NK-92 (cell line): Measurements from ENCODE around the gene CHMP1A.
"Not testable (repeated sequence)": the region's sequence is repeated elsewhere in the genome, so short reads cannot be mapped to it uniquely, and the experiment has no call there.

Experiments
- DNase-seq: peaks from one replicate; lab custom pipeline; 2025; ENCODE audit not compliant: unreplicated experiment; lab: John Stamatoyannopoulos, UW

Gene CHMP1A

DNA sequence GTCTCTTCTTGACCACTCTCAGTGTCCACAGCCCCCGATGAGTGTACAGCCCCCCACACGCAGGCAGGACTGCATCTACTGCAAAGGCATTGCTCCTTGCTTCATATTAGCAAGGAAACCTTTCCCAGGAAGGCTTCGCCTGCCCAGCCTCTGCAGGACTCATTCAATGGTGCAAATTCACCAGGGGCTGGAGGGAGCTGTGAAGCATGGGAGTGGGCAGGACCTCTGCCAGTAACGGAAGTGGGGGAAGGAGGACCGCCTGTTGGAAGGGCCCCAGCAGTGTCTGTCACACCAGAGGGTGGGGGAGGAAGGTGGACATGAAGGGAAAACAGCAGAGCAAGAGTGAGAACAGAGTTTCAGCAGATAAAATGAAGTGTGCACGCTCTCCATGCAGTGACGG is 2.6 kb upstream of the CHMP1A start:
- DNase-seq: no peak

DNA sequence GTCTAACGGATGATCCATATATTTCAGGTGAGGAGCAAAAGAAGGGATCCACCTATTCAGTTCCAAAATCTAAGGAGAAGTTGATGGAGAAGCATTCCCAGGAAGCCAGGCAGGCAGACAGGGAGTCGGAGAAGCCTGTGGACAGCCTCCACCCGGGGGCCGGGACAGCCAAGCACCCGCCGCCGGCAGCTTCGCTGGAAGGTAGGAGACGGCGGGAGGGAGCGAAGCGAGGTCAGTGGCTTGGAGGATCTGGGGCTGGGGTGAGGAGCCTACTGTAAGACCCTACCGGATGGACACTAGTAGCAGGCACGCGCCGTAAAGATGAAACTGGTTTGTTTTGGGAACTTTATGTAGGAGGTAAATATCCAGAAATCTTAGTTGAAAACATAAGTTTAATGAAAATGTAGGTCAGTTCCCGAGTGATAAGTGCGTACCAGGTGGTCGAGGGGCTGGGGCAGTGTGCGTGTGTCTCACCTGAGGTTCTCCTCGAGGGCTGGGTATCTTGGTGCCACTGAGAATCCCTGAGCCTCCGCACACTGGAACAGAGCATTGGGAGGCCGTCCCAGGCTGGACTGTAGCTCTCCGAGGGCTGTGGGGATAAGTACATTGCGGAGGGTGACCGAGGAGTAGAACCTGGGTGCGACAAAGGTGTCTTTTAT is 842 bp upstream of the CHMP1A start:
- DNase-seq: no peak

DNA sequence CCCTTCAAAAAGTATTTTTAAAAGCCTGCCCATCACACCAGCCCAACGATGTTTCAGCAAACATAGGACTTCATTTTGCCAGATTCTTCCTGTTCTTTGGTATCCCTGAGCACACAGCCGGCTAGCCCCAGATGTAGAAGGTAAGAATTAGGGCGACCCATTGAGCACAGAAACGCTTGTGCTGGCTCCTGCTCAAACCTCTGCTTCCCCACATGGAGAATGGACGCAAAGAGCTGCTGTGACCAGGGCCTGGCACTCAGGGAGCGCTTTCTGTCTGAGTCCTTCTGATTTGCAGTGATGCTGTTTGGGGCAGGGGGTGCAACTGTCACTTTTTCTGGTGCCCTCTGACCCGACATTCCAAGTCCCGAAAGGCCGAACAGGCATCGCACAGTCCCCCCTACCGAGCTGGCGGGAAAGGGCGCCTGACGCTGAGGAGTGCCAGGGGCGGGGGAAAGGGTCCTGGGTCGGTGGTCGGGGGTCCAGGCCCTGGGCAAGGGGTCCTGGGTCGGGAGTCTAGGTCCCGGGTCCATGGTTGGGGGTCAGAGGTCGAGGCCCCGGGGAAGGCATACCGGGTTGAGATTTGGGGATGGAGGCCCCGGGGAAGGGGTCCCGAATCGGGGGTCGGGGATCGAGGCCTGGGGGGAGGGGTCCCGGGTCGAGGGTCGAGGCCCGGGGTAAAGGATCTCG is 930 bp downstream of the CHMP1A start:
- no peak for DNase-seq

DNA sequence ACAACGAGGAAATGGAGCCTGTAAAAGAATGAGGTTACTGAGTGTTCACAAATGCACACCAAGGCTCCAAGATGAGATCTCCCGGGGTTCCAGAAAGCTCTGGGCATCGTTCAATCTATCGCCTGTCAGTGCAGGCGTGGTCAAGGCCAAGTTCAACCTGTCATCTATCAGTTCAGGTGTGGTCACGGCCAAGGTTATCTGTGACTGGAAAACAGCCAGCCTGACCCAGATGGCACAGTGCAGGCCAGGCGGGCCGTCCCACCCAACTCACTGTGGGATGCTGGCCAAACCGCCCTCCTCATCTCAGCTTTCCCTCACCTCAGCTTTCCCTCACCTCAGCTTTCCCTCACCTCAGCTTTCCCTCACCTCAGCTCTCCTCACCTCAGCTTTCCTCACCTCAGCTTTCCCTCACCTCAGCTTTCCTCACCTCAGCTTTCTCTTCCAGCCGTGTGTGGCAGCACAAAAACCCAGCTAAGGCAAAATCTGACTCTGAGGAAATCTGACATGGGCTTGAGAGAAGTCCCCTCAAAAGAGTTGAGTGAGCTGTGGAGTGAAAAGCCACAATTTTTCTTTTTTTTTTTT is 2.4 kb downstream of the CHMP1A start:
- DNase-seq: no peak

DNA sequence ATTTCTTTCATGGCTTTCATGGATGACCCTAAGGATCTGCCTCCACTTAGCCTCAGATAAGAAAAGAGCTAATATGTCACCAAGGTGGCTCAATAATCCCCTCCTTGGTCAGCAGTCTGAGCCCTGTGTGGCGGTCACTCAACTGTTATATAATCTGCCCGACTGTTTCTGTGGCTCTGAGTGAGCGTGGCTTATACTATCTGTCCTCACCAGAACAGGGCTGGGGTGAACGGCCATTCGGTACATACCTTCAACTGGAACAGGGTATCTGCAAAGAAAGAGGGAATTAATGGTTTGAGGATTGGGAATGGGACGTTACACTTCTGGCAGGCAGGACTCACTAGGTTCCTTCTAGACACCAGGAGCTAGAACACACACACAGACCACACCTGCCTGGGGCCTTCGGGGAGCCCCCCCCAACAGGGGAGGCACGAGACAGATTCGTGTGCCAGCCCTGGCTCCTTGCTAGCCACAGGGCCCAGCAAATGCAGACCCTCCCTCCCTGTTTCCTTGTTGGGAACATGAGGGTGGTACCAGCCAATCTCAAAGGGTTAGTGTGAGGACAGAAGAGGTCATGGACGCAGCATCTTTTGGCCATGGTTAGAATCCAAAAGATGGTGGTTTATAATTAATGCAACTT is 3.7 kb downstream of the CHMP1A start:
- no peak for DNase-seq

DNA sequence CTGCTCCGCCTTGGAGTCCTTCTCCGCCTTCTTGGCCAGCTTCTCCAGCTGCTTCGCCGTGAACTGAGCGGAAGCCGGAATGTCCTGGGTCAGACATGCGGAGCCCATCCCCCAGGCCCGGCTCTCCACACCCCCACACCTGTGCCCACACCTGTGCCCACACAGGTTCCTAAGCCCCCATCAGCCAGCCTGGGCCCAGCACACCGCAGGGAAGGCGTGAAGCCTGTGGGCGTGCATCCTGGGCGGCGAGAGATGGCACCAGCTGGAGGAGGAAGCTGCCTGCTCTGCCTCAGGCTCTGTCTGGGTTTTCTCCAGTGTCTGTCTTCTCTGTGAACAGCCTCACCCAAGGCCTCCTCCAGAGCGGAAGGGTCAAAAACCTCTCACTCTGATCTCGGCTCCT is 5.9 kb downstream of the CHMP1A start:
- DNase-seq: no peak

DNA sequence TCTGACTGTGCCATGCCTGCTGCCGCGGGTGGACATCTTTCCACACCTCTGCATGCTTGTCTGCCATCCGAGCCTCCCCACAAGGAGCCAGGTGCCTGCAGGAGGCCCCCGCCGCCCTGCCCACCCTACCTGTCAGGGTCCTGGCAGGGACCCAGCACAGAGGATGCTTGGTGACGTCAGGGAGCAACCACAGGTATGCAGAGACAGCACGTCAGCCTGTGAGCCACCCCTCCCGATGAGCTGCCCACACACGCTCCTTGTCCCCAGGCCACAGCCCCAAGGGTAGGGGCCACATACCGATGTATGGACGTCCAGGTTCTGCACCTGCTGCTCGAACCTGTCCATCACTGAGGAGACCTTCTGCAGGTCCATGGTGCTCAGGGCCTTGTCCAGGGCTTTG is 10.6 kb downstream of the CHMP1A start:
- no peak for DNase-seq

DNA sequence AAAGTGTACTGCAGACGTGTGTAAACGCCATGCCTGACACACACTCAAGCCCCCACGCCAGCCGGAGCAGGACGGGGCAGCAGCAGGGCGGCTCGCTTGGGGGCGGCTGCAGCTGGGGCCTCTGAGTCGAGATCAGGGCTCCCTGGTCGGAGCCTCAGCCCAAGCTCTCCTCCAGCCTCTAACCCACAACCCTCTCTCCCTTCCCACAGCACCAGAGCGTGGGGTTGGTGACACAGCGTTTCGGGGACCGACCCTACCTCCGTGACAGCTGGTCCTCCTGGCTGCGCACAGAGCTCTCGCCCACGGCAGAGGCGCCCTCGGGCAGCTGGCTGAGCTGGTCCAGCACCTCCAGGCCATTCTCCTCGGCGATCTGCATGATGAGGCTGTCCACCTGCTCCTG is 11.2 kb downstream of the CHMP1A start:
- no peak for DNase-seq

DNA sequence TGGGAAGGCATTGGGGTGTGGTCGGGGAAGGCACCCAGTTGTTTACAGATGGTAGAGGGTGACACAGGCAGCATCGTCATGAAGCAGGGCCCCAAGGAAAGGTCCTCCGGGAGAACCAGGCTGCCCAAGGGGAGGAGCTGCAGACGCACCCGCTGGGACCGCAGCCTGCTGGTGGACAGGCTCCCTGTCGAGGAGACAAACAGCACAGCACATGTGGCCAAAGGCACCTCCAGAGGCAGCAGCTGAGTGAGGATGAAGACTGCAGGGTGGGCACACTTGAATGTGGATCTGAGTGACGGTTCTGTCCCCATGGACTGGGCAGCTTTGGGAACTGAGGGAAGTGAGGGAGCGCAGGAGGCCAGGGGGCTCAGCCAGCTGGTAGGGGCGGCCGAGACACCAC is 12.4 kb downstream of the CHMP1A start:
- no peak for DNase-seq

DNA sequence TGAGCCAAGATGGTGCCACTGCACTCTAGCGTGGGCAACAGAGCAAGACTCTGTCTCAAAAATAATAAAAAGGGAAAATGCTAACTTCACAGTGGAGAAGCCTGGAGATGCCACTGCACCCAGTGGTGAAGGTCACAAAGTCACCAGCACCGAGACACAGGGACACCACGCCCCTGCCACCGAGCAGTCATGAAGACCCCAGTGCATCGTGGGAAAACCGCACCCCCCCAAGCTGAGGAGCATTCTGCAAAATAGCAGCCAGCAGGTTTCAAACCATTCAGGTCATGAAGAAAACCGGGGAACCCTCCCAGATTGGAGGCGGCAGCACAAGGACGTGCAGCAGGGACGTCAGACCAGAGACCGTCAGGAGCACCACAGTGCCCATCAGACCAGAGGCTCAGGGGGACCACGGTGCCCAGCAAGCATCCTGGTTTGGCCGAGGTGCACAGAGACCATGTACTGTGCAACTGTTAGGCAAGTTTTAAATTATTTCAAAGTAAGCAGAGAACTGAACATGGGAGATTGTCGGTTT is 13.7 kb downstream of the CHMP1A start:
- no peak for DNase-seq

DNA sequence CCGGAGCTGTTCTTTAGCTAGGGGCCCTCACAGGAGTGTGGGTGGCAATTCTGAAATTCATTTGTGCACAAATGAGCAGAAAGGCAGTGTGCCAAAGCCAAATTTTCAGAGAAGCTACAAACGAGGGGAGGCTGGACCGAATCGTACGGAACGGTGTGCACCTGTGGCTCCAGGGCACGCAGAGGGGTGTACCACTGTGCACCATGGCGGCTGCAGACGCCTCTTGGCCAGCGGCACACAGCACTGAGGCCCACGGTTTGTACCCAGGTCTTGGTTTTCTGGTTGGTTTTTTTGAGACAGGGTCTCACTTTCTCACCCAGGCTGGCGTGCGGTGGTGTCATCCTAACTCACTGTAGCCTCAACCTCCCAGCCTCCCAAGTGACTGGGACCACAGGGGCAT is 14.9 kb downstream of the CHMP1A start:
- DNase-seq: no peak

DNA sequence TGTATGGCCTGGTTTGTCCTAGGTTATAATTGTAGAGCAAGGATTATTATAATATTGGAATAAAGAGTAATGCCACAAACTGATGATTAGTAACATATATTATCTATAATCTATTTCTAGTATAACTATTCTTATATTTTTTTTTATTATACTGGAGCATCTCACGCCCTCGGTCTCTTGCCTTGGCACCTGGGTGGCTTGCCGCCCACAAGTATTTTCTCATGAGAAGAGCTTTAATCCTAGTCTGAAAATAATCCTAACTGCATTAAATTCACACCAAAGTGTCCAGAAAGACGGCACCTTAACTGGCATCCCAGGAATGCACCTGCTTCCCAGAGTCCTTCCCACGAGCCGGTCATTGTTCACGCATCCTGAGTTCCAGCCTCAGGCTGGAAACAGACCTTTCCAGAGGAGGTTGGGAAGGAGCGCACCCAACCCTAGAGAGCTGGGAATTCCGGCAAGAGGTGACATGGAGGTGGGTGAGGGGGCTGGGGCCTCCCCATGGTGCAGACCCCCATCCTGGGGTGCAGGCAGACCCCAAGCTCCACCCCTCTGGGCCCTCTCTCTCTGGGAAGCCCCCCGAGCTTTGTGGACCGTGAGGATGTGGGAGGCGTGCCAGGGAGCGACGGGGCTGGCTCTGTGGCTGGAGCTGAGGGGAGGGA is 15.9 kb downstream of the CHMP1A start:
- DNase-seq: no peak

DNA sequence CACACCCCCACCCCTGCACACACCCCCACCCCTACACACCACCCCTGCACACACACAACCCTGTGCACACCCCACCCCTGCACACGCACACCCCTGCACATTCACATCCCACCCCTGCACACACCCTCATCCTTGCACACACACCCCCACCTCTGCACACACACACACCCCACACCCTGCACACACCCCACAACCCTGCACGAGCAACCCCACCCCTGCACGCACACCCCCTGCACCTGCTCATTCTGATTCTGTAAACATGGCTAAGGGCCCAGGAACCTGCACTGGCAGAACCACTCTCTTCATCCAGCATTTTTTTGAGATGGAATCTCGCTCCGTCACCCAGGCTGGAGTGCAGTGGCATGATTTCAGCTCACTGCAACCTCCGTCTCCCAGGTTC is 18.1 kb downstream of the CHMP1A start:
- no peak for DNase-seq

DNA sequence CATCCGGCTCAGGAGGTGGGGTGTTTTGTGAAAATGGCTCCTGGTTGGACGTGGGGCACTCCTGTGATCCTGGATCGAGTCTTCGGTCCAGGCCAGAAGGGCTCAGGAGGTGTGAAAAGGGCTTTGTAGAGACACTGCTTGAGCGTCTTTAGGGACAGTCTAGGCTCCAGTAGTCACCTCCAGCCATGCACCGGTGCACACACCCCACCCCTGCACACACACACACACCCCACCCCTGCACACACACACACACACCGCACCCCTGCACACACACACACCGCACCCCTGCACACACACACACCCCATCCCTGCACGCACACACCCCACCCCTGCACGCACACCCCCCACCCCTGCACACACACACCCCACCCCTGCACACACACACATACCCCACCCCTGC is 19.1 kb downstream of the CHMP1A start:
- no peak for DNase-seq

DNA sequence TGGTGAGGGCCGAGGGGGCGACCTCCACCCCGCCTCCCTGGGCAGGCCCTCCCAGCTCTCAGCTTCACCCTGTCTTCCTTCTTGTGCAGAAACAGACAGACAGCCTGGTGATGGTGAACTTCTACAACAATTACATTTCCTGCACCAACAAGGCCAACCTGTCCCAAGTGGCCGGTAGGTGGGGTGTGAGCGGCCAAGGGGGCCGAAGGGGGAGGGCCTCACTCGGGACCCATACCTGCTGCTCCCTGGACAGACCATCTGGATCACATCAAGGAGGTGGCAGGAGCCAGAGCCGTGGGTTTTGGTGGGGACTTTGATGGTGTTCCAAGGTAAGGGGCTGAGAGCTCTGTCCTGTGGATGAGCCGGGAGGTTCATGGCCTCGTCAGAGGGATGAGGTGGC is 20.1 kb downstream of the CHMP1A start:
- no peak for DNase-seq

DNA sequence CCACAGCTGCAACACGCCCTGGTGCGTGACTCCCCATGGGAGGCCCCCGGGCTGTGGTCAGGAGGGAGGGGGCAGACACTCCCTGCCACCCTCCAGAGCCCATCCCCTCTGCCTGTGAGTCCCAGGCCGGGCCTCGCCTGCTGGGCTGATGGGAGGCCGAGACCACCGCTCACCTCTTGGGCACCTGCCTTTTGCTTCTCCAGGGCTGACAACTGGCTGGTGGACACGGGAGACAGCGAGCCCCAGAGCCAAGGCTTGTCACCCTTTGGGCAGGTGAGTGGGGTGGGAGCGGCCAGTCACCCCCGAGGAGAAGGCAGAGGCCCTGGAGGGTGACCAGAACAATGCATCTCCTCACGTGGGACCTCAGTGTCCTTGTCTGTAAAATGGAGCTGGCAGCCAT is 20.8 kb downstream of the CHMP1A start:
- DNase-seq: no peak

DNA sequence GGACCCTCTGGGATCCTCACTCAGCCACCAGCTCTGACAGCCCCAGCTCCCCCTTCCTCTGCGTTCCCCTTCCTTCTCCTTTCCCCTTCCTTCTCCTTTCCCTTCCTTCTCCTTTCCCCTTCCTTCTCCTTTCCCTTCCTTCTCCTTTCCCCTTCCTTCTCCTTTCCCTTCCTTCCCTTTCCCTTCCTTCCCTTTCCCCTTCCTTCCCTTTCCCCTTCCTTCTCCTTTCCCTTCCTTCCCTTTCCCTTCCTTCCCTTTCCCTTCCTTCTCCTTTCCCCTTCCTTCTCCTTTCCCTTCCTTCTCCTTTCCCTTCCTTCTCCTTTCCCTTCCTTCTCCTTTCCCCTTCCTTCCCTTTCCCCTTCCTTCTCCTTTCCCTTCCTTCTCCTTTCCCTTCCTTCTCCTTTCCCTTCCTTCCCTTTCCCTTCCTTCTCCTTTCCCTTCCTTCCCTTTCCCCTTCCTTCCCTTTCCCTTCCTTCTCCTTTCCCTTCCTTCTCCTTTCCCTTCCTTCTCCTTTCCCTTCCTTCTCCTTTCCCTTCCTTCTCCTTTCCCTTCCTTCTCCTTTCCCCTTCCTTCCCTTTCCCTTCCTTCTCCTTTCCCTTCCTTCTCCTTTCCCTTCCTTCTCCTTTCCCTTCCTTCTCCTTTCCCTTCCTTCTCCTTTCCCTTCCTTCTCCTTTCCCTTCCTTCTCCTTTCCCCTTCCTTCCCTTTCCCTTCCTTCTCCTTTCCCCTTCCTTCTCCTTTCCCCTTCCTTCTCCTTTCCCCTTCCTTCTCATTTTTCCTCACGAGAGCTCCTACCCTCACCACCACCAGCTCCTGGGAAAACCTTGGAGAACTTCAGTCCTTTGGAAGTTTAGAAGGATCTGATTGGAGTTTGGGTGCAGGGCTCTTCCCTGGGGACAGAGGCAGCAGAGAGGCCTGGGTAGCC is 22.8 kb downstream of the CHMP1A start:
- DNase-seq: not testable (repeated sequence)

DNA sequence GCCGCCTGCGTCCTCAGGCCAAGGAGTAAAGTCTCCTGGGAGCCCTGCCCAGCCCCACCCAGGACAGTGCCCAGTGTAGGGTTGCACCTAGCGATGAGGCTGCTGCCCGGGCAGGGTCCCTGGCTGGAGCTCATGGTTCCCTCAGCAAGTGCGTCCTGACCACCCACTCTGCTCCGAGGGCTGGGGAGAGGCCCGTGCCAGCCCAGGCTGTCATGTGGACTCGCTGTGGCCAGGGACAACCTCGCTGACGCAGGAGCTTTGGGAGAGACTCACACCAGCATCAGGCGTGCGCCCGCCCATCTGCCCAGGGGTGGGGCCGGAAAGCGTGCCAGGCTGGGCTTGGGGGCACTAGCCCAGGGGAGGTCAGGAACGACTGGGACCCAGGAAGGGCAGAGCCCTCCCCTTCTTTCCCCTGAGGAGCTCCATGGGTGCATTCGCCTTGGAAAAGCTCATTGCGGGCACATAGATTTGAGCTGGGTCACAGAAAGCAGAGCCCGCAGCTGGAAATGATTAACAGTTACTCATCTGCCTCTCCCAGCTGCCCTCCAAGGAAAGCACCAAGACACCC is 24.4 kb downstream of the CHMP1A start:
- no peak for DNase-seq

DNA sequence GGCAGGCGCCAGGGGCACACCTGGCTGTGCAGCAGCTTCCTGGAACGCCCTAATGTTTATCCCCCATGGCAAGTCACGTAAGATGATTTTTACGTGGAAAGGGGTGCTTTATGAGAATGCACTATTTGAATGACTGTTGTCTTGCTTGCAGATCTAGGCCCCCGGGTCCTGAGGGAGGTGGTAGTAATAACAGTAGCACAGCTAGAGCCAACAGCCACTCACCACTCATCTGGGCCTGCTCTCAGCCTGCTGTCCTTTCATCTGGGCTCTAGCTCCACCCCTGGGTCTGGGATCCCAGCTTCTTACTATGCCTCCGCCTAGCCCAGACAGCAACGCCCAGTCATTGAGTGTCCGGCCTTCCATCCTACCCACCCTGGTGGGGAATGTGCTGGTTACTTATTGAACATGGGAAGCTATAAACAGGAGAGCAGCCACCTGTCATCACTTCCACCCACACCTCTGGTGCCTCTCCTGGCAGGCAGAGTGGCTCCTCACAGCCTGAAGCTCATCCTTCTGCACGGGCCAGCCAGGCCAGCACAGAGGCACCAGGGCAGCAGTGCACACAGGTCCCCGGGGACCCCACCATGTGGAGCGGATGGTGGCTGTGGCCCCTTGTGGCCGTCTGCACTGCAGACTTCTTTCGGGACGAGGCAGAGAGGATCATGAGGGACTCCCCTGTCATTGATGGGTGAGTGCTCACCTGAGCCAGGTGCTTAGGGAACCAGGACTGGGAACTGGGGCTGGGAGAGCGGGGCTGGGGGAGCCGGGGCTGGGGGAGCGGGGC is 27.5 kb downstream of the CHMP1A start:
- no peak for DNase-seq
